Endothelial cell of hepatic sinusoid (primary cell): Measurements from ENCODE around the gene ZMYND10.

Source experiments
- in situ Hi-C: cut with HindIII; loops from 2 replicates; pipeline ENCODE4 v1.10.0; 2017; ENCODE audit warnings: low sequenced_read_pairs

ZMYND10 gene

GRCh38 chr3:50327129-50327528 lies 18.4 kb downstream of the ZMYND10 start:
- in situ Hi-C loops: loop anchor here (5.0 kb wide), 2 partner anchors 50 to 85 kb away; partner anchors contain the start of gene LSMEM2

- in situ Hi-C loops: loop anchor here (5.0 kb wide), 2 partner anchors 49 to 84 kb away; partner anchors contain the start of gene LSMEM2
Observed at GRCh38 chr3:50326182-50326541, 19.4 kb downstream of the ZMYND10 start.

GRCh38 chr3:50325497-50326181 lies 19.9 kb downstream of the ZMYND10 start:
- in situ Hi-C loops: loop anchor here (5.0 kb wide), 2 partner anchors 48 to 83 kb away; partner anchors contain the start of gene LSMEM2

- in situ Hi-C loops: loop anchor here (5.0 kb wide), 2 partner anchors 48 to 83 kb away; partner anchors contain the start of gene LSMEM2
Observed at GRCh38 chr3:50325113-50325480, 20.4 kb downstream of the ZMYND10 start.

- in situ Hi-C loops: loop anchor here (5.0 kb wide), 2 partner anchors 47 to 82 kb away; partner anchors contain the start of gene LSMEM2
Observed at GRCh38 chr3:50324351-50325112, 21.0 kb downstream of the ZMYND10 start.

GRCh38 chr3:50323614-50324199 lies 21.8 kb downstream of the ZMYND10 start:
- in situ Hi-C loops: no loop called here

- in situ Hi-C loops: no loop called here
Observed at GRCh38 chr3:50323092-50323600, 22.4 kb downstream of the ZMYND10 start.

GRCh38 chr3:50322386-50323091 lies 23.0 kb downstream of the ZMYND10 start, which contains the start of gene HYAL2:
Gene HYAL2 (minus strand): TSS chr3:50322745. CDS start chr3:50320489, 2,256 bp downstream.
- in situ Hi-C loops: no loop called here

- in situ Hi-C loops: no loop called here
Observed at GRCh38 chr3:50322115-50322385, 23.5 kb downstream of the ZMYND10 start.

GRCh38 chr3:50321336-50322114 lies 24.0 kb downstream of the ZMYND10 start:
- in situ Hi-C loops: no loop called here

- in situ Hi-C loops: no loop called here
Observed at GRCh38 chr3:50320853-50321335, 24.6 kb downstream of the ZMYND10 start.

GRCh38 chr3:50319894-50320625 lies 25.5 kb downstream of the ZMYND10 start:
- in situ Hi-C loops: no loop called here

GRCh38 chr3:50319181-50319893 lies 26.2 kb downstream of the ZMYND10 start:
- in situ Hi-C loops: no loop called here

- in situ Hi-C loops: no loop called here
Observed at GRCh38 chr3:50318615-50319014, 26.9 kb downstream of the ZMYND10 start.

- in situ Hi-C loops: no loop called here
Observed at GRCh38 chr3:50318163-50318562, 27.4 kb downstream of the ZMYND10 start.

GRCh38 chr3:50317300-50317699 lies 28.2 kb downstream of the ZMYND10 start:
- in situ Hi-C loops: no loop called here

GRCh38 chr3:50316657-50317242 lies 28.8 kb downstream of the ZMYND10 start:
- in situ Hi-C loops: no loop called here

- in situ Hi-C loops: no loop called here
Observed at GRCh38 chr3:50314816-50315215, 30.7 kb downstream of the ZMYND10 start.
